ENCODE results near the gene APH1B.
"Not testable (repeated sequence)": the region's sequence is repeated elsewhere in the genome, so short reads cannot be mapped to it uniquely, and the experiment has no call there.

APH1B gene

DNA sequence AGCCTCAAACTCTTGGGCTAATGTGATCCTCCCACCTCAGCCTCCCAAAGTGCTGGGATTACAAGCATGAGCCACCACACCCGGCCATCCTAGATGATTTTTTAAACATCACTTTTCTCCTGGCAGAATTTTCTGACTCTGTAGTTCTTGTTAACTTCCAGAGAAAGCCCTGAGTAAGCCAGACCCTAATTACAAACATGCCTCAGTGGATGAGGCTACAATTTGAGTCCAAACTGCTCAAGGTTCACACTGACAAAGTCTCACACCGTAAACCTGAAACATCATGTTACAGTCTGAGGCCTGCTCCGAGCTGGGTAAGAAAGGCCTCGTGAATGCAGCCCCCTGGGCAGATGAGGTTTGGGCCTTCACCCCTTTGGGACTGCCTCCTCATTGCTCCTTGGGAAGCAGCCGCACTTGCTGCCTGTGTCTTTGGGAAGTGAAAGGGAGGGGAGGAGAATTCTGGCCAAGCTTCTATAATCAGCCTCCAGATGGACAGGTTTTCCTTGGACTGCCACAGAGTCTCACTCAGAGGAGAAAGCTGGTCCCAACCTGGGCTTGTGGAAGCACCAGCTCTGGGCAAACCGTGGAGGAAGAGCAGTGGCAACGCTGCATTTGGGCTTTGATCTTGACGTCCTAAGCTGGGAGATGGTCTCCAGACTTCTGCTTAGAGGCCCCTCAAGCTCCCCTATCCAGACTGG, 58.3 kb downstream of the APH1B start:
- no peak for DNase-seq

- no peak for DNase-seq
These were observed 59.6 kb downstream of the APH1B start for GRCh38 chr15:63337046-63337445.

DNA sequence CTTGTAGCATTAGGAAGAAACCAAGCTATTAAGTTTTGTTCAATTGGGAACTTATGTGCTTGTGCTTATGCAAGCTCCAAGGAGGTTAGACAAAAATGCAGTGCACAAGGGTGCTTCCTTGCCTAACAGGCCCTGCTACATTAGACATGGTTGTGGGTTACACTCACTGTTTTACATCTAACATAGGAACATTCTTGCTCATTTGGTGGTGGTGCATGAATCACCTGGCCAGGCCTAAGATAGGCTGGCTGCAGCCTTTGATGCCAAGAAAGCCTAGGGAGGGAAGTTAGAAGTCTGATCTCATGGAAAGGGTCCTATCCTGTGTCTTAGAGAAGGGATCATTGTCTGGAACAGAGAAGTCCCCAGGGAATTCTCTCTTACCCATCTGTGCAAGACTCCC, 60.8 kb downstream of the APH1B start:
- DNase-seq = no peak

DNA sequence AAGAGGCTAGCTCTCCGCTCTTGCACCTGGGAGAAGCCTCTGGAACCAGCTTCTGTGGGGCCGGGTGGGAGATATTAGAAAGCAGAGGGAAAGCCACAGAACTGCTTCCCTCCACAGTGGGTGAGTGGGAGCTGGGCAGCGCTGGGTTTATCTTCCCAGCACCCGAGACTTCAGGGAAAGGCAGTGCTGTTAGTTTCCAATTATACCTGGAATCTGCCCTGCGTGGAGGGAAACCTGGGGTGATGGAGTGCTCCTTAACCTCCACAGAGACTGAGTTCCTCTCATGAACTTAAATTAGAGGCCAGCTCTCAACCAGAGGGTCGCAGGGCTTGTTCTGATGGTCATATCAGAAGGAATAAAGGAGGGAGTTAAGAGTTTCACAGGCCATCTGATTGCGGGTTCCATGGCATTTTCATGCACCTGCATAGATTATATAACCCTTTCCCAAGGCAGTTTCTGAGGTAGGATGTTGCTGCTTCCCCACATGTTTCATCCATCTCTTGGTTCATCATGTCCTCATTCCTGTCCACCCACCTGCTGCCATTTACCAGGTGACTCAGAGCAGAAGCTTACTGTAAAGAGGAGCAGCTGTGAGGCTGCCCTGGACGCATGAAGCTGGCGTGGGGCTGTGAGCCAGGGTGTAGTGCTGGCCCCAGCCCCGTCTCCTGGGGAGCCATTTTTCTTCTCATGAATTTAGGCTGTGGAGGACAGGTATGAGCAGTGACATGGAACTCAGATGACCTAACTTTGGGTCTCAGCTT, 61.8 kb downstream of the APH1B start:
- DNase-seq = no peak

DNA sequence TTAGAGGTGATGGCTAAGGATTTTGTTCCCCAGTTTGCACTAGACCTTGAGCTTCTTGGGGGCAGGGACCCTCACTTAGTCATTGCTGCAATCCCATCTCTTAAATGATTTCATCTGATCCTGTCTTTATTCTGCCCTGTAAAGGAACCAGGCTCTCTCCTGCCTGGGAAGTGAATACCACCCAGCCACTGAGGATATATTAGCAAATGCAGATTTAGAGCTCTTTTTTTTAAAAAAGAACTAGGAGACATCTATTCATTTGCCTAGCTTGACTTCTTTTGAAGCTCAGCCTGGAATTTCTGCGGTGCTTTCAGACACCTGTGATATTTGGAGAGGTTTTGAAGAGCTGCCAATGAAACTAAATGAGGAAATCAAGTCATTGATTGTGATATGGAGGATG, 62.4 kb downstream of the APH1B start:
- no peak for DNase-seq

GRCh38 chr15:63340353-63340752, 62.9 kb downstream of the APH1B start:
- no peak for DNase-seq

DNA sequence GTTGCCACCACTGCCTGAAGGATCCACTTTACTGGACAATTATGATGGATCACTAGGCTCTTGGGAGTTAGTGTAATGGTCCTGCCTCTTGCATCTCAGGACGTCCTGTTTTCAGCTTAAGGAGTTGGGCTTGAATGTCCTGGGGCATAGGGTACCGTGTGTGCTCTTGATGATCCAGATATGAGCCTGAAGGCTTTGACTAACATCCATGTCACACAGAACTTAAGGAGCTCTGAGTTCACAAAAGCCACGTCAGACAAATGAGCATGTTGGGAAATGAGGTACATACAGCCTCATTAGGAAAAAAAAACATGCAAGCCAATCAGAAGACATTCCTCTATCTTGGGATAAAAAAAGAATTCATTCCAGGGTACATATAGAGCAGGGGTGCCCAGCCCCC, 63.5 kb downstream of the APH1B start:
- no peak for DNase-seq

GRCh38 chr15:63341898-63342297, 64.5 kb downstream of the APH1B start:
- DNase-seq = no peak

DNA sequence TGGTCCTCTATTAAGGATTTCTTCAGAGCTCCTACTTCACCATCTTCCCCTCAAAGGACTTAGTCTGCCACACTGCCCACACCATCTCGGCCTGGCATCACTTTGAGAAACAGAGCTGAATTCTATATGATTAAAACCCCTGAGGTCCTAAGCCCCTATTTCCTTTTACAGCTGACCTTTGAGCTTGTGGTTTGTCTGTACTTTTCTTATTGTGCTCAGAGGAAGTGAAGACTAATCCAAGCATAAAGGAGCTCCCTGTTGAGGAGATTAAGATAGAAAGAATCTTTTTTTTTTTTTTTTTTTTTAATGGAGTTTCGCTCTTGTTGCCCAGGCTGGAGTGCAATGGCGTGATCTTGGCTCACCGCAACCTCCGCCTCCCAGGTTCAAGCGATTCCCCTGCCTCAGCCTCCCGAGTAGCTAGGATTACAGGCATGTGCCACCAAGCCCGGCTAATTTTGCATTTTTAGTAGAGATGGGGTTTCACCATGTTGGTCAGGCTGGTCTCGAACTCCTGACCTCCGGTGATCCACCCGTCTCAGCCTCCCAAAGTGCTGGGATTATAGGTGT, 65.7 kb downstream of the APH1B start:
- not testable (repeated sequence) for DNase-seq

- DNase-seq = no peak
These were observed 67.5 kb downstream of the APH1B start for GRCh38 chr15:63344731-63345390.

DNA sequence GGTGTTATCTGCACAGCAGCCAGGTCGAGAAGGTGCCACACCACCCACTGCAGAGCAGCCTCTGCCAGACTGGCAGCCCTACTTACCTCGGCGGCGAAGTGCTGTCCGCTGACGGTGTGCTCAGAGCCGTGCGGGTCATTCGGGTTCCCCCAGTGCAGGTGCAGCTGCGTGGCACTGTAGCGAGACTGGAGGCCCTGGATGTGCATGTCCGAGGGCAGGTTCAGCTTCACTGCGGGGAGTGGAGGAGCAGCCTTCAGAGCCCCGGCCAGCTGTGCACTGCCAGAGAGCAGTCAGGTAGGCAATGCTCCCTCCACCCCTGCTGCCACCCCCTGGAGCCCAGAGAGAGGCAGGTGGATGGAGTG, 68.0 kb downstream of the APH1B start:
- DNase-seq = no peak

DNA sequence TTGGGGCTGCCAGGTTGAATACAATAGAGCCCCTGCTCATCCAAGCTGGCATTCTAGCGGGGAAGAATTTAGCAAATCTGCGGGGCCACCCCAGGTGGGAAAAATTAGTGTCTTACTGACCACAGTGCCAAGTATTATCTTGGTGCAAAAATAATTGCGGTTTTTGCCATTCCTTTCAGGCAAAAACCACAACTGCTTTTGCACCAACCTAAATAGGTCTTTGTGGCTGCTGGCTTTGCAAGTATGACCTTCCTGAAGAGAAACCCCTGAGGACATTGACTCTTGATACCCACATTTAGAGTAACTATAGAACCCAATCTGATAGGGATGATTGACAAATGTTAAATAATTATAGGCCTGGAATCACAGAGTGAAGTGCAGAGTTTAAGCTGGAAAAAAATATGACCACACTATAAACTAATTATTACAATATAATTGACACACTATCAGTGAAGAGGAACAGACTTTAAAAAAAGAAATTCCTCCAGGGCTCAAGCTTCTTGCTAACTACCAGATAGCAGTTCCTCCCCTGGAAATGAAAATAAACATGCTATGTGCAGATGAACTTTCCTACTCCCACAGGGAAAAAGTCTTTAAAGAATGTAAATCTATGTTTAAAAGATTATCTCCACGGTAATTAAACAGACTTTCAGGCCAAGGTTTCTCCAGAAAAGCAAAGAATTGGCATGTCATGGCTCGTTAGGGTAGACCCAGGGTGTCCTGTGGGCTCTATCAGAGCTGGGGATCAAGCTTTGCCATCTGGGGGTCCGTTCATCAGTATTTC, 69.9 kb downstream of the APH1B start:
- DNase-seq = no peak

DNA sequence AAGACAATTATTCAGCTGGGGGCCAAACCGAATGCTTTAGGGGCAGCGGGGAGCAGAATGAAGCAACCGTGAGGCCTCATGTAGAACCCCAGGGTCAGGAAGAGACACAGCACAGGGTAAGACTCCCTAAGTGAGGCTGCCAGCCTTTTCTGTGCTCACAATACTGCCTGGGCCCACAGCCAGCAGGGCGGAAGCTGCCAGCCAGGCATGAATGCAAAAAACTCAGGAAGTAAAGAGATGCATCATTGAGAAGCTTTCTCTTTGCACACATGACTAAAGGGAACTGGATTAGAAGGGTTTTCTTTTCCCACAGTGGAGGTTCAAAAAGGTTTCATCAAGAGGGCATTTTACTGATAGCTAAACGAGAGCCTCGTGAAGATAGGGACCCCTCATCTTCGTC, 71.0 kb downstream of the APH1B start:
- no peak for DNase-seq

DNA sequence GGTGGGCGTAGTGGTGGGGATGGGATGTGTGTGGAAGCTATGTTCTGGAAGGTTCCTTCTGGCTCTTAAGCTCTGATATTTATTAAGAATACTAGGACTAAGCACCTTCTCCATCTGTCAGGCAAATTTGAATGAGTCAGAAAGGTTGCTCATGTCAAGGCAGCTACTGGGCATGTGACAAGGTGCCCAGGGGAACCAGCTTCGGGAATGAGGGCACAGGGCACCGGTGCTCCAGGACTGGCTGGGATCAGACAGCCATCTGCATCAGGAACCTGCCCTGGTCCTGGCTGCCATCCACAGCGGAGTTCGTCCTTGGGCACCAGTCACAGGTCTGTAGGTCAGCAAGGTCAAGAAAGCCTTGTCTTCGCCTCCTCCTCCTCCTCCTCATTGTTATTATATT, 71.8 kb downstream of the APH1B start:
- no peak for DNase-seq

DNA sequence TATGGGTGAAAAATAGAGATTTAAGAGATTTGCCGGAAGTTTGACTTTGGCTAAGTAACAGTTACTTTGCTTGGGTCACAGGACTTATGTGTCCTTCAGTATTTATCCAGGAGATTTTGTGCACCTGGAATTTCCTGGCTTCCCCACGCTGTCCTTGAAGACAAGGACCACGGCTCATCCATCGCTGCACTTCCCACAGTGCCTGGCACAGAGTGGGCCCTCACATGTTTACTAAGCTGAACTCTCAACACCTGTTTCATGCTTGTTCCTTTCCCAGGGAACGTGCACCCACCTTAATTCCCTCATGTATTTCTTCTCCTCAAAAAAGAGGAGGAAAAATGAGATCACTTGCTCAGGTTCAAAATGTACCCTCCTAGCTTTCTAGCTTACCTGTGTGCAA, 72.2 kb downstream of the APH1B start:
- no peak for DNase-seq

DNA sequence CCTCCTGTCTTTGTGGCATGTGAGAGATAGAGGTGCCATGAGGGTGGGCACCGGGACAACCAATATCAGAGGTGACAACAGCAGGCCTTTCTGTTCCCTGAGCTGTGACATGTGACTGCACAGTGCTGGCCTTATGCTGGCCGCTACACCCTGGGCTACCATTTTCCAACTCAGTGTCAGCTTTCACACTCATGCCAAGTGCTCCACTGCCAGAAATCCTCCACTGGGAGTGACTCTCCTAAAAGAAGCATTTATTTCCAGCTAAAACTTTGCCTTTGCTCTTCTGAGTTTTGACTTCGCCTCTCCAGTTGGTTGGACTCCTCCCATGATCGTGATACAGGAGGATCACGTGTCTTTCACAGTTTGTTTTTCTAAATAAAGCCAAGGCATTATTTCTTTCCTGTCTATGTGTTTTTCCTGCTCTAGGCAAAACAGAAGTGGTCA, 72.8 kb downstream of the APH1B start:
- DNase-seq = no peak

DNA sequence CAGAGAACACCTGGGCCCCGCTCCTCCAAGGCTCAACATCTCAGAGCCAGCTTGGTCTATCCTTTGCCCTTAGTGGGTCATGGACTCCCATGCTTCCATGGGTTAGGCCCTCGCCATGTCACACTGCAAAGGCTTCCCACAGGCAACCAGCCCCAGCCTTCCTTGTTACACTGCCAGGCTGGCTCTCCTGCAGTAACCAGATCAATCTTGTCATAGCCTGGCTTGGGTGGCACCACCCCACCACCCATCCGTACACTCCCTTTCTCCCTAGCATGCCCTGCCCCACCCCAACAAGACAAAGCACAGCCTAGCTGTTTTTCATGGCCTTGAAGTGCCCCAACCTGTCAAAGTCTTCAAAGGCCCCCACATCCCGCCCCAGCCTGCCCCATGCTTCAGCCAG, 73.8 kb downstream of the APH1B start:
- no peak for DNase-seq

GRCh38 chr15:63352808-63353207, 75.4 kb downstream of the APH1B start:
- no peak for DNase-seq

GRCh38 chr15:63353261-63353660, 75.9 kb downstream of the APH1B start:
- no peak for DNase-seq

GRCh38 chr15:63353887-63354286, 76.5 kb downstream of the APH1B start:
- no peak for DNase-seq

- no peak for DNase-seq
These were observed 77.6 kb downstream of the APH1B start for GRCh38 chr15:63354821-63355650.

- no peak for DNase-seq
These were observed 79.7 kb downstream of the APH1B start for GRCh38 chr15:63357061-63357460.

All from activated CD8-positive, alpha-beta memory T cell treated with anti-CD3 and anti-CD28 coated beads, Interleukin-2, amount 50 U/mL, for 48 hours (primary cell).